Memory B cell (primary cell): ENCODE data around the gene IGFBPL1.

Experiments
- ATAC-seq: fragments of 150-1000 bp; cut with Tn5 transposase; 2 replicates; pipeline ENCODE4 v1.10.0; 2021; ENCODE audit warnings: low read depth, mild to moderate bottlenecking, moderate library complexity
- DNase-seq, 2 donors: peaks; one replicate each; pipeline ENCODE4 v3.0.0; 2022; ENCODE audit warnings: low spot score in 2 of 2
- H3K27ac Mint-ChIP-seq: one replicate; pipeline ENCODE4 v1.8.0; 2022; ENCODE audit warnings: mild to moderate bottlenecking, moderate library complexity, mixed read lengths
- H3K27me3 Mint-ChIP-seq: one replicate; pipeline ENCODE4 v1.8.0; 2022; ENCODE audit warnings: mixed read lengths
- H3K36me3 Mint-ChIP-seq: one replicate; pipeline ENCODE4 v1.8.0; 2022; ENCODE audit warnings: mild to moderate bottlenecking, mixed read lengths
- H3K4me1 Mint-ChIP-seq: one replicate; pipeline ENCODE4 v1.8.0; 2022; ENCODE audit warnings: mixed read lengths
- H3K4me3 Mint-ChIP-seq: one replicate; pipeline ENCODE4 v1.8.0; 2022; ENCODE audit warnings: mild to moderate bottlenecking, moderate library complexity, mixed read lengths
- H3K9me3 Mint-ChIP-seq: one replicate; pipeline ENCODE4 v1.8.0; 2022; ENCODE audit warnings: mixed read lengths

Gene IGFBPL1

DNA sequence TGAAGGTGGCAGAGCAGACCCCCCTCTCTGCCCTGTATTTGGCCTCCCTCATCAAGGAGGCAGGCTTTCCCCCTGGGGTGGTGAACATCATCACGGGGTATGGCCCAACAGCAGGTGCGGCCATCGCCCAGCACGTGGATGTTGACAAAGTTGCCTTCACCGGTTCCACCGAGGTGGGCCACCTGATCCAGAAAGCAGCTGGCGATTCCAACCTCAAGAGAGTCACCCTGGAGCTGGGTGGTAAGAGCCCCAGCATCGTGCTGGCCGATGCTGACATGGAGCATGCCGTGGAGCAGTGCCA lies 27.9 kb downstream of the IGFBPL1 start:
- no peak for ATAC-seq
- peaks cover 25% of the 10 kb centered on the region for H3K36me3 Mint-ChIP-seq
- H3K4me1 Mint-ChIP-seq, result peaks cover 21% of the 10 kb centered on the region
- no peaks in the 10 kb centered on the region for H3K9me3 Mint-ChIP-seq
- peaks cover 1% of the 10 kb centered on the region for H3K27me3 Mint-ChIP-seq
- no peak overlapping the region for H3K27ac Mint-ChIP-seq
- DNase-seq, result no peak
- H3K4me3 Mint-ChIP-seq, result no peak overlapping the region

DNA sequence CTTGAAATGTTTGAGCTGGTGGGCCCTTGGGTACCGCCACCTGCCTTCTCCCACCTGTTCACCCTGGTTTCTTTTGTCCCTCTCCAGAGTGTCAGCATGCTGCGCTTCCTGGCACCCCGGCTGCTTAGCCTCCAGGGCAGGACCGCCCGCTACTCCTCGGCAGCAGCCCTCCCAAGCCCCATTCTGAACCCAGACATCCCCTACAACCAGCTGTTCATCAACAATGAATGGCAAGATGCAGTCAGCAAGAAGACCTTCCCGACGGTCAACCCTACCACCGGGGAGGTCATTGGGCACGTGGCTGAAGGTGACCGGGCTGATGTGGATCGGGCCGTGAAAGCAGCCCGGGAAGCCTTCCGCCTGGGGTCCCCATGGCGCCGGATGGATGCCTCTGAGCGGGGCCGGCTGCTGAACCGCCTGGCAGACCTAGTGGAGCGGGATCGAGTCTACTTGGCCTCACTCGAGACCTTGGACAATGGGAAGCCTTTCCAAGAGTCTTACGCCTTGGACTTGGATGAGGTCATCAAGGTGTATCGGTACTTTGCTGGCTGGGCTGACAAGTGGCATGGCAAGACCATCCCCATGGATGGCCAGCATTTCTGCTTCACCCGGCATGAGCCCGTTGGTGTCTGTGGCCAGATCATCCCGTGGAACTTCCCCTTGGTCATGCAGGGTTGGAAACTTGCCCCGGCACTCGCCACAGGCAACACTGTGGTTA lies 28.4 kb downstream of the IGFBPL1 start:
- H3K9me3 Mint-ChIP-seq, result no peaks in the 10 kb centered on the region
- no peak overlapping the region for H3K4me3 Mint-ChIP-seq
- no peak for DNase-seq
- no peak overlapping the region for H3K27ac Mint-ChIP-seq
- peaks cover 25% of the 10 kb centered on the region for H3K36me3 Mint-ChIP-seq
- no peak for ATAC-seq
- H3K4me1 Mint-ChIP-seq, result peaks cover 20% of the 10 kb centered on the region
- H3K27me3 Mint-ChIP-seq, result no peaks in the 10 kb centered on the region

DNA sequence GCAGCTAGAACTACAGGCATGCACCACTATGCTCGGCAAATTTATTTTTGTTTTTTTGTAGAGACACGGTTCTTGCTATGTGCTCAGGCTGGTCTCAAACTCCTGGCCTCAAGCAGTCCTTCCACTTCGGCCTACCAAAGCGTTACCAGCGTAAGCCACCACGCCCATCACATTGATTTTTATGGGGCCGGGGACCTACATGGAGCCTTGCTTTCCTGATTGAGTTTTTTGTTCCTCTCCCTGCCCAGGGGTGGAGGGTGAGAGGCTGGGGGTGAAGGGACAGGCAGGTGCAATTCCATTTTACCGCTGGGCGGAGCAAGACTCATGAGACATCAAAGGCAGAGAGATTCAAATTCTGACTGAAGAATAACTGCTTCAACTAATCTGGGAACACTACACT lies 29.8 kb downstream of the IGFBPL1 start:
- Mint-ChIP-seq H3K4me3 (no peak overlapping the region), H3K27ac (no peak overlapping the region), H3K27me3 (no peaks in the 10 kb centered on the region), H3K36me3 (peaks cover 25% of the 10 kb centered on the region), H3K9me3 (no peaks in the 10 kb centered on the region), H3K4me1 (peaks cover 18% of the 10 kb centered on the region)
- ATAC-seq (no peak), DNase-seq (no peak)

DNA sequence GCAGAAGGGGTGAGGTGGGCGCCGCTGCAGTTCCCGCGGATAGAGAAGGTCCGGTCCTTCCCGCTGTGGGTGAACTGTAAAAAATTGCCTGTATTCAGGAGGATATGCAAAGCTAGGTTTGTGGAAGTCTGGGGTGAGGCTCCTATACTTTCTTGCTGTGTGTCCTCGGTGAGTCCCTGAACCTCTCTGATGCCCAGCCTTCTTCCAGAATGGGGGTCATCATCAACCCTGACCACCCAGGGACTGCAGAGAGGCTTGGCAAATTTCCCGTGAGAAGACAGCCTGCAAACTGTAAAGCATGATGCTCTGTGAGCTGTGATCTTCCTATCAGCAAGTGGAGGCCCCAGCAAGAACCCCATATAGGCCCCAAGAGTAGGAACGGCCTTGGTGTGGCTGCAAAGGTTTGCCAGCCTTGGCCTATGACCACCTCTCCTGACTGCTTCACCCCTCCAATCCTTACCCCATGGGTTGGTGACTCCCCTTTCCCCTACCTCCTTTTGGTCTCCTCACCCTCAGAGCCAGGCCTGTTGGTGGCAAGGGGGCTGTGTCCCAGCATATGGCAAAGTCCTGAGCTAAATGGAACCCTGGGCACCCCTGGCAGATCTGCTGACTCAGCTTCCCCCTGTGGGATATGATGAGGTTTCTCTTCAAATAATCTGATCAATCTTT lies 31.0 kb downstream of the IGFBPL1 start:
- Mint-ChIP-seq H3K4me3 (peak overlapping the region; percentile 91), H3K4me1 (peaks cover 18% of the 10 kb centered on the region), H3K9me3 (no peaks in the 10 kb centered on the region), H3K36me3 (peaks cover 22% of the 10 kb centered on the region), H3K27me3 (no peaks in the 10 kb centered on the region), H3K27ac (peak overlapping the region; percentile 85)
- ATAC-seq (peak; percentile 14), DNase-seq (no peak)

DNA sequence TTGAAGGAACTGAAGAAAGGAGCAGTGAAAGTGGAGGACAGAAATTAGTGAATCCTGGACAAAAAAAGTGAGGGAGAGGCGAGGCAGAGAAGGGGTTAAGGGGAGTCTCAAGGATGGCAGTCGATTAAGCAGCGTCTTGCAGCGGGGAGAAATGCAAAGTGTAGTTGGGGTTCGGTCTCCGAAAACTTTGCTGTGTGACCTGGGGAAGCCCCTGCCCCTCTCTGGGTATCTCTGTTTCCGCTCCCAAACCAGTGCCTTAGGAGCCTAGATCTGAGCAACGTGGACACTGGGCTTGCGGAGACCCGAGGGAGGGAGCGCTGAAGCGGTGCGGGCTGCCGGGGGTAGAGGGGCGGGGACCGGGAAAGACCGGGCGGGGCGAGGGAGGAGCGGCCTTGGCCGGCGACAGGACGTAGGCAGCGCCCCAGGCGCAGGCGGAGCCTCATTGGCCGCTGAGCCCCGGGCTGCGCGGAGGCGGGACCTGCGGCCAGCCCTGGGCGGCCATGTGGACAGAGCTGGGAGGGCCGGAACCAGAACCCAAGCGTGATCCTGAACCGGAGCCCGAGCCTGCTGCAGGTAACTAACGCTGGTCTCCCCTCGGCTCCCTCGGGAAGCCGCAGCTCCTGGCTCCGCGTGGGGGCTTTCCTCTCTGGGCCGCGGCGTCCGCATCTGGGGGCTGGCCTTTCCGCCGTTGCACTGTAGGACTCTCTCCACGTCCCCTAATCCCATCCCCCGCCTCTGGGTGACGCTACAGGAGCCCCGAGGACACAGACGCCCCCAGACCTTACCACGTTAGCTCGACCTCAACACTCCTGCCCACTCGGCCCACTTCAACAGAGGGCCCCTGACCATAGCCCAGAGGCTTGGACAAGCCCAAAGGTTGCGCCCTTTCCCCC lies 31.8 kb downstream of the IGFBPL1 start, which contains the start of gene ALDH1B1:
ALDH1B1 (plus strand) TSS at position 468 of the 893 bp plus-strand sequence. CDS start 3,047 bp downstream, outside the sequence.
- no peaks in the 10 kb centered on the region for H3K9me3 Mint-ChIP-seq
- peaks cover 2% of the 10 kb centered on the region for H3K27me3 Mint-ChIP-seq
- peaks cover 18% of the 10 kb centered on the region for H3K4me1 Mint-ChIP-seq
- peak within 1 kb of the TSS; percentile 85 for H3K27ac Mint-ChIP-seq
- peak; percentile 20 to 50 for DNase-seq
- peaks cover 17% of the 10 kb centered on the region for H3K36me3 Mint-ChIP-seq
- peak; percentile 95 for ATAC-seq
- H3K4me3 Mint-ChIP-seq, result peak within 1 kb of the TSS; percentile 91

DNA sequence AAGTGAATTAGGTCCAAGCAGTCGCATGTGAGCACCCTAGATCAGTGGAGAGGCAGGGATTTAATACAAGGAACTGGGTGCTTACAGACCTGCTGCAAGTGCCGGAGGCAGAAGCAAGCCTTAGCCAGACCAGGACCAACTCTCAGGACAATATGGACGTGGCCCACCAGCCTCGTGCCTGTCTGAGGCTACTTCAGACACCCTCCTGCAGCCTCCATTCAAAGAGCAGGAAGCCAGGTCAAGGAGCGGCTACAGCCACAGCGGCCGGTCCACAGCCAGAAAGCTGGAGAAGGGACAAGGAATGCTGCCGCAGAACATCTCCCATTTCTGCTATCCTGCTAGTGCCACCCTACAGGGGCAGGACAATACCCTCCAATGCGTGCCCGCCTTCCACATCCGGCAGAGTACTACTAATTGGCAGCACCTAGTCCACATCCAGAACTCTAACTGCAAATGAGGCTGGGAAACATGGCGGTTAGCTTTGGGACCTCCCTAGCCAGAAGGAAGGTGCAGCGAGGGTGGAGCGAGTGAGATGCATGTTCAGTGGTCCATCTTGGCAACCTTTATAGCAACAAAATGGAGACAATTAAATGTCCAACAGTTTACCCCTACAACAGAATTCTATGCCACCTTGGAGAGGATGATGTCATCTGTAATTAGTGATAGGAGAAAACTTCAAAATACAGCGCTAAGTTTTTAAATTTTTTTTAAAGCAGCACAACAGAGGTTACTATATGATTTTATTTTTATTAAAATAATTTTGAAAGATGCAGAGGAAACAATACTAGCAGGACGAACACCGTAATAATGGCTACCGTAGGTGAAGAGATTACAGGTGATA lies 32.8 kb downstream of the IGFBPL1 start:
- DNase-seq (no peak), ATAC-seq (no peak)
- Mint-ChIP-seq H3K27ac (peak overlapping the region; percentile 85), H3K9me3 (no peaks in the 10 kb centered on the region), H3K4me3 (peak overlapping the region; percentile 91), H3K27me3 (peaks cover 2% of the 10 kb centered on the region), H3K4me1 (peaks cover 18% of the 10 kb centered on the region), H3K36me3 (peaks cover 7% of the 10 kb centered on the region)

DNA sequence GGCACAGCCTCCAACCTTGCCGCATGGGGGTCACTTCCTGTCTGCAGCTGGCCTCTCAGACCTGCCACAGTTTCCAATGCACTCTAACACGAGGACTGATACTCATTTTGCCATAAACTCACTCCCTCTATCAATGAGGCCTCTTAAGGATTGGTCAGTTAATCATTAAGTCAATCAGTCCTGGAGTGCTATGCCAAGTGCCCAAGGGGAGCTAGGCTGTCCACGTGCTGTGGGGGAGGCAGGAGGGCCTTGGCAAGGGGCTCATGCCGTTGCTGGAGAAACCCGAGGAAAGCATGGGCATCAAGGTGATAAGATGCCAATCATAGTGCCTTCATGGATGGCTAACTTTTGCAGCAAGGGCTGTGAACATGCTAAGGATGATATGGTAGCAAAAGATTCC lies 33.4 kb downstream of the IGFBPL1 start:
- H3K36me3 Mint-ChIP-seq, result peaks cover 3% of the 10 kb centered on the region
- H3K27me3 Mint-ChIP-seq, result peaks cover 2% of the 10 kb centered on the region
- no peaks in the 10 kb centered on the region for H3K9me3 Mint-ChIP-seq
- H3K27ac Mint-ChIP-seq, result no peak overlapping the region
- ATAC-seq (no peak), DNase-seq (no peak)
- peaks cover 18% of the 10 kb centered on the region for H3K4me1 Mint-ChIP-seq
- peak overlapping the region; percentile 31 for H3K4me3 Mint-ChIP-seq

DNA sequence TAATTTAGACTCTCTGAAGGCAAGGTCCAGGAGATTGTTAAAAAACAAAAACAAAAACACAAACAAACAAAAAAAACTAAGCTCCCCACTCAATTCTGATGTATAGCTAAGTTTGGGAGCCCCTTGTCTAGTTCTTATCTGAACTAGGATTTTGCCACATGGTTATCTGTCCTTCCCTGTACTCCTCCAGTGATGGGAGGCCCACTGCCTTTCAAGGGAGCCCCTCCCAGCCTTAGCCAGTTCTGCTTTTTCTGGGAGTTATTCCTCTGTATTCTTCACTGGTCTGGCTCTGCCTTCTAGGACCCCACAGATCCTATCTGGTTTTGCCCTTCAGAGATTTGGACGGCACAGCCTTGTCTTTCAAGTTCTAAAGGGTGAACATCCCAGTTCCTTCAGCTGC lies 33.8 kb downstream of the IGFBPL1 start:
- peaks cover 5% of the 10 kb centered on the region for H3K36me3 Mint-ChIP-seq
- H3K9me3 Mint-ChIP-seq, result peaks cover 1% of the 10 kb centered on the region
- H3K4me1 Mint-ChIP-seq, result peaks cover 18% of the 10 kb centered on the region
- no peak overlapping the region for H3K27ac Mint-ChIP-seq
- H3K27me3 Mint-ChIP-seq, result peaks cover 2% of the 10 kb centered on the region
- no peak for ATAC-seq
- no peak for DNase-seq
- no peak overlapping the region for H3K4me3 Mint-ChIP-seq

DNA sequence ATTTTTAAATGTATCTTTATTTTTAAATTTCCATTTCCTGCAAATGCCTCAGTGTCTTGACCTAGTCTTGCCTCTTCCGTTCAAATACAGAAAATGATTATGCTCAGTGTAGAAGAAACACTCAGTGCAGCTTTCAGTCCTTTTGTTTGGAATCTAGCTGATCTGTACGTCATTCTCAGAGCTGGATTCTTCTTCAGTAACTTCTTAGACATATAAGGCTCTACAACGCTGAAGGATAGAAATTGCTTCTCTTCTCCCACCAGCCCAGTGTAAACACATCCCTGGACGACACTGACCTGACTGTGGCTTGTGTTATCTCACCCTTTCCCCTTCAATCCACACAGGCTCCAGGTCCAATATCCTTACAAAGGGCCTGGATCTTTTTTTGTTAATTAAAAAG lies 34.9 kb downstream of the IGFBPL1 start:
- peaks cover 16% of the 10 kb centered on the region for H3K4me1 Mint-ChIP-seq
- H3K36me3 Mint-ChIP-seq, result peaks cover 5% of the 10 kb centered on the region
- DNase-seq, result no peak
- peaks cover 7% of the 10 kb centered on the region for H3K9me3 Mint-ChIP-seq
- no peak for ATAC-seq
- H3K27me3 Mint-ChIP-seq, result peaks cover 2% of the 10 kb centered on the region
- no peak overlapping the region for H3K27ac Mint-ChIP-seq
- no peak overlapping the region for H3K4me3 Mint-ChIP-seq

DNA sequence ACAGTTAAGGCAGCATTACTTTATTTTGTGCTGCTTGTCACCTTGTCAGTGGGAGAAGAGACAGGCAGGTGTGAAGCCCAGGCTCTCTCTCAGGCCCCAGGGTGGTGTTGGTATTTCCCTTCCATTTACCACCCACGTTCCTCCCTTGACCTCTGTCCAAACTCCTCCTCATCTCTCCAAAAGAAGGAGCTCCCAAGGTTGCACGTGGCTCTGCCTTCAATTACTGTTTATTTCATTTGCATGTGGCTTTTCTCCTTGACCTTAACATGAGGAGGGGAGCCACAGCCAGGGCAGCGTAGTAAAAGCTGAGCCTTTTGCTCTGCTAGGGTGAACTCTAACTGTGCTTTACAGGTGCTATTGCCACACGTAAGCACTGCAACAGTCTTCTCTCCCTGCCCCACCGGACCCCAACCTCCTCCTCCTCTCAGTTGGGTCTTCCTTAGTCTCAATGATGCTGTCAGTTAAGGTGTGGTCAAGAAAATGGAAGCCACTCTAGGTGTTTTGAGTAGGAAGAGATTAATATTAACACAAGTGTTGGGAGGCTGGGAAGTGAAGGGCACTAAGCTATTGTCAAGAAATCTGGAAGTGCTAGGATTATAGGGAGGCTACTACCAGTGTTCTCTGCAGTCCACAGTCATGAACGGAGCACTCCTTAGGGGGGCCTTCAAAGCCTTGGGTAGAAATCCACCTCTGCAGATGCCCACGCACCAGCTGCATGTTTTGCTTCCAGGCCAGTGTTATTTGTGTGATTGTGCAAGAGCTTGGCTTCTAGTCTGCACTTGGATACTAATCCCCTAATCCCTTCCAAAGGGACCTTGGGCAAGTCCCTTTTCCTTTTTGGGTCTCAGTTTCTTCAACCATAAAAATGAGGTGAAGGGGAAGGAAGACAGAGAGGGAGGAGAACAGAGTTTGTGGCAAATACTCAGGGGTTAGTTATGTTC lies 35.7 kb downstream of the IGFBPL1 start:
- no peak overlapping the region for H3K27ac Mint-ChIP-seq
- no peak for ATAC-seq
- DNase-seq, result no peak

DNA sequence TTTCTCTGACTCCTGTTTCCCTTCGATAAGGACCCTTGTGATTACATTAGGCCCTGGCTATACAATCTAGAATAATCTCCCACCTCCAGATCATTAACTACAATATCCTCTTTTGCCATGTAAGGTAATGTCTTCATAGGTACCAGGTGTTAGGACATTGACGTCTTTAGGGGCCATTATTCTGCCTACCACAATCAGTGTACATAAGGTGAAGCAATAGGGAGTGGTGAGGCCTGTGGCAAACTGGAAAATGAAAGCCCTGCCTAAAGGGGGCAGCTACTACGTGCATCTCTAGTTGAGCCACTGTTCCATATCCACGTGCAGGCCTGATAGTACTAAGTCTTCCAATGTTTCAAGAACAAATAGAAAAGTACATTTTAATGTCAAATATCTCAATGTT lies 36.5 kb downstream of the IGFBPL1 start:
- H3K36me3 Mint-ChIP-seq, result peaks cover 5% of the 10 kb centered on the region
- ATAC-seq (no peak), DNase-seq (no peak)
- peaks cover 7% of the 10 kb centered on the region for H3K9me3 Mint-ChIP-seq
- no peak overlapping the region for H3K27ac Mint-ChIP-seq
- H3K27me3 Mint-ChIP-seq, result peaks cover 2% of the 10 kb centered on the region
- H3K4me1 Mint-ChIP-seq, result peaks cover 4% of the 10 kb centered on the region
- H3K4me3 Mint-ChIP-seq, result no peak overlapping the region

More for the DNA sequence above, 35.7 kb downstream of the IGFBPL1 start:
- Mint-ChIP-seq H3K9me3 (peaks cover 7% of the 10 kb centered on the region), H3K27me3 (peaks cover 2% of the 10 kb centered on the region), H3K4me1 (peaks cover 12% of the 10 kb centered on the region), H3K36me3 (peaks cover 5% of the 10 kb centered on the region), H3K4me3 (no peak overlapping the region)

DNA sequence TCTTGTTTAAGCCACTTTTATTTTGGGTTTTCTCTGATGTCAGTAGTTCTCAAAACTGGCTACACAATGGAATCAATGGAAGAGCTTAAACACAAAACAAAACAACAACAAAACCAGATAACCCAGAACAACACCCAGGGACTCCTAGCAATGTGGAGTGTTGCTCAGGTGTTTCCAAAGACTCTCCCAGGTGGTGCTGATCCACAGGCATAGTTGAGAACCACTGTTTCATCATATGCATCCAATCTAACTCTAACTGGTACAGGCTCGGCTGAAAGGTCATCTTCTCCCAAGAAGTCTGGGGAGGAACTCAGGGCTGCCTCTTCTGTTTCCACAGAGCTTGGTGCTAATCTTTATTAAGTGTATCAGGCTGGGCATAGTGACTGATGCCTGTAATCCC lies 37.2 kb downstream of the IGFBPL1 start:
- peaks cover 1% of the 10 kb centered on the region for H3K4me1 Mint-ChIP-seq
- ATAC-seq (no peak), DNase-seq (no peak)
- H3K27ac Mint-ChIP-seq, result no peak overlapping the region
- peaks cover 7% of the 10 kb centered on the region for H3K9me3 Mint-ChIP-seq
- H3K36me3 Mint-ChIP-seq, result peaks cover 5% of the 10 kb centered on the region
- H3K27me3 Mint-ChIP-seq, result peaks cover 2% of the 10 kb centered on the region
- no peak overlapping the region for H3K4me3 Mint-ChIP-seq
